Prostate gland (tissue), 2 donors: ENCODE results near the gene PGBD5. TPM values are rescaled to one million over a fixed set of nuclear protein-coding genes. Genes with fewer than 3 reads are reported as not detected.

ENCODE experiments used
- DNase-seq: peaks from one replicate; pipeline ENCODE4 v3.0.0-alpha.2; 2019; ENCODE audit warnings: low spot score
- H3K27ac ChIP-seq, 2 donors: fragments of 200-600 bp; sonication (generic); 2 replicates each; pipeline ENCODE4 v1.5.1; 2017 to 2019
- H3K27me3 ChIP-seq: fragments of 200-600 bp; sonication (generic); replicated peaks from 2 replicates; pipeline ENCODE4 v1.5.1; 2019; ENCODE audit not compliant: insufficient read depth
- H3K36me3 ChIP-seq, 2 donors: fragments of 200-600 bp; sonication (generic); 1 replicate in 1 of 2; 2 replicates in 1 of 2; pipeline versions ENCODE4 v1.5.1 to v1.8.1; 2017 to 2019
- H3K4me1 ChIP-seq: fragments of 200-600 bp; sonication (generic); replicated peaks from 2 replicates; pipeline ENCODE4 v1.5.1; 2019
- H3K4me3 ChIP-seq, 2 donors: fragments of 200-600 bp; sonication (generic); 2 replicates each; pipeline ENCODE4 v1.5.1; 2017 to 2019
- H3K9me3 ChIP-seq: fragments of 200-600 bp; sonication (generic); 2 replicates; pipeline ENCODE4 v1.5.1; 2017
- CTCF ChIP-seq, 4 experiments: fragments of 200-600 bp in 2 of 4; fragments of 450-650 bp in 2 of 4; sonication (generic) in 2 of 4; IDR thresholded peaks; 1 replicate in 3 of 4; 2 replicates in 1 of 4; pipeline ENCODE4 v1.5.1; 2016 to 2019; ENCODE audit warnings: antibody characterized with exemption in 4 of 4, mild to moderate bottlenecking in 2 of 4, moderate library complexity in 2 of 4
- POLR2A ChIP-seq: fragments of 450-650 bp; IDR thresholded peaks from one replicate; pipeline ENCODE4 v1.6.1; 2016; ENCODE audit warnings: antibody characterized with exemption, mild to moderate bottlenecking
- POLR2AphosphoS5 ChIP-seq: sonication (generic); formaldehyde crosslinking; IDR thresholded peaks from one replicate; pipeline ENCODE4 v1.6.1; 2017; ENCODE audit warnings: antibody characterized with exemption
- WGBS: methylation state at CpG from one replicate; pipeline ENCODE4 v1.1.5; 2018; 5-methylcytosine and 5-hydroxymethylcytosine counted together
- intact Hi-C: fragments of 100-400 bp; cut with DNase I; formaldehyde crosslinking; loops from one replicate; pipeline ENCODE4 v1.14.2; 2022
- total RNA-seq, 2 donors: library from RNA; depleted of rRNA; stranded (reverse); fragments of >200 nt; gene quantifications; one replicate each; pipeline ENCODE4 v1.1.0, GENCODE V29; 2016

The PGBD5 gene
- total RNA-seq, 2 donors from 2014 or later = 0.55 to 8.8 TPM

GRCh38 chr1:230456478-230456877, 30.3 kb upstream of the PGBD5 start:
- no peak overlapping the region for H3K27ac ChIP-seq
- no peaks in the 10 kb centered on the region for H3K27me3 ChIP-seq
- H3K4me1 ChIP-seq = no peaks in the 10 kb centered on the region
- H3K9me3 ChIP-seq = no peaks in the 10 kb centered on the region
- no peak for DNase-seq
- no peak overlapping the region for H3K4me3 ChIP-seq
- intact Hi-C loops = no loop called here
- no peaks in the 10 kb centered on the region for H3K36me3 ChIP-seq
- 75% methylated on average over 9 of the region's 9 CpGs for WGBS
- TF ChIP-seq CTCF (IDR thresholded peaks at IDR 0.05) (no peak), POLR2A (no peak), POLR2AphosphoS5 (no peak)

GRCh38 chr1:230455291-230455690, 29.2 kb upstream of the PGBD5 start:
- H3K27ac ChIP-seq = no peak overlapping the region
- H3K4me3 ChIP-seq = no peak overlapping the region
- 42% methylated on average over 1 of the region's 1 CpG for WGBS
- no peaks in the 10 kb centered on the region for H3K36me3 ChIP-seq
- no peaks in the 10 kb centered on the region for H3K9me3 ChIP-seq
- intact Hi-C loops = no loop called here
- no peak for DNase-seq
- H3K4me1 ChIP-seq = no peaks in the 10 kb centered on the region
- TF ChIP-seq CTCF (IDR thresholded peaks at IDR 0.05) = no peak
- TF ChIP-seq POLR2AphosphoS5 = no peak
- TF ChIP-seq POLR2A = no peak
- H3K27me3 ChIP-seq = no peaks in the 10 kb centered on the region

GRCh38 chr1:230453377-230453776, 27.2 kb upstream of the PGBD5 start:
- H3K27me3 ChIP-seq = no peaks in the 10 kb centered on the region
- no peaks in the 10 kb centered on the region for H3K36me3 ChIP-seq
- WGBS = 84% methylated on average over 2 of the region's 2 CpGs
- H3K4me3 ChIP-seq = no peak overlapping the region
- H3K9me3 ChIP-seq = no peaks in the 10 kb centered on the region
- intact Hi-C loops = no loop called here
- no peak for DNase-seq
- TF ChIP-seq POLR2A = no peak
- no peak for TF ChIP-seq POLR2AphosphoS5
- TF ChIP-seq CTCF (IDR thresholded peaks at IDR 0.05) = no peak
- H3K4me1 ChIP-seq = no peaks in the 10 kb centered on the region
- no peak overlapping the region for H3K27ac ChIP-seq

- no peak overlapping the region for H3K27ac ChIP-seq
- intact Hi-C loops = no loop called here
- H3K9me3 ChIP-seq = peaks cover 4% of the 10 kb centered on the region
- no peak overlapping the region for H3K4me3 ChIP-seq
- no peaks in the 10 kb centered on the region for H3K27me3 ChIP-seq
- no peak for DNase-seq
- 71% methylated on average over 10 of the region's 10 CpGs for WGBS
- TF ChIP-seq POLR2A (no peak), CTCF (IDR thresholded peaks at IDR 0.05) (no peak), POLR2AphosphoS5 (no peak)
- H3K36me3 ChIP-seq = no peaks in the 10 kb centered on the region
- no peaks in the 10 kb centered on the region for H3K4me1 ChIP-seq
These were observed 15.3 kb upstream of the PGBD5 start for GRCh38 chr1:230441183-230442029.

GRCh38 chr1:230435108-230435507, 9.0 kb upstream of the PGBD5 start:
- no peaks in the 10 kb centered on the region for H3K4me1 ChIP-seq
- TF ChIP-seq POLR2AphosphoS5 = no peak
- TF ChIP-seq CTCF (IDR thresholded peaks at IDR 0.05) = no peak
- TF ChIP-seq POLR2A = no peak
- H3K27ac ChIP-seq = no peak overlapping the region
- WGBS = 88% methylated on average over 1 of the region's 1 CpG
- no peak for DNase-seq
- no peak overlapping the region for H3K4me3 ChIP-seq
- no peaks in the 10 kb centered on the region for H3K27me3 ChIP-seq
- no peaks in the 10 kb centered on the region for H3K9me3 ChIP-seq
- no peaks in the 10 kb centered on the region for H3K36me3 ChIP-seq
- intact Hi-C loops = no loop called here
